B cell (primary cell): ENCODE data around the gene DNASE1L2. TPM values are rescaled to one million over a fixed set of nuclear protein-coding genes. Genes with fewer than 3 reads are reported as not detected.

Source experiments
- ATAC-seq: fragments of 200-7000 bp; cut with Tn5 transposase; one replicate; pipeline ENCODE4 v1.10.0; 2021; ENCODE audit warnings: low read depth, mild to moderate bottlenecking, moderate number of reproducible peaks, moderate library complexity
- CTCF ChIA-PET: fragments of 350-600 bp; sonication (Branson Sonifier 250); formaldehyde crosslinking; loops from one replicate; lab custom pipeline; 2021; ENCODE audit warnings: antibody characterized with exemption, inconsistent platforms; lab: Charles Lee
- POLR2A ChIA-PET: fragments of 350-600 bp; sonication (Branson Sonifier 250); formaldehyde crosslinking; loops from one replicate; lab custom pipeline; 2021; ENCODE audit warnings: antibody characterized with exemption; lab: Charles Lee
- DNase-seq: peaks from one replicate; pipeline ENCODE4 v3.0.0; 2013
- H2AFZ ChIP-seq: 2 replicates; pipeline ENCODE4 v1.6.1; 2012; ENCODE audit warnings: mild to moderate bottlenecking, low read depth, low read length; ENCODE audit not compliant: insufficient read depth, poor library complexity, severe bottlenecking
- H3K27ac ChIP-seq, 2 donors: 1 replicate in 1 of 2; 2 replicates in 1 of 2; pipeline ENCODE4 v1.5.1; 2012 to 2013; ENCODE audit warnings: low read length in 2 of 2, mild to moderate bottlenecking in 2 of 2, moderate library complexity in 1 of 2
- H3K27me3 ChIP-seq, 4 experiments: fragments of 200-600 bp in 1 of 4; sonication (generic) in 1 of 4; replicated peaks in 1 of 4; 1 replicate in 2 of 4; 2 replicates in 2 of 4; pipeline versions ENCODE4 v1.6.1 to v1.7.0; 2013 to 2016; ENCODE audit warnings: low read length in 3 of 4, mild to moderate bottlenecking in 2 of 4, mixed read lengths in 1 of 4, moderate library complexity in 1 of 4; ENCODE audit not compliant: insufficient read depth in 4 of 4, control insufficient read depth in 3 of 4; ENCODE audit errors: control extremely low read depth in 1 of 4
- H3K36me3 ChIP-seq, 2 experiments: replicated peaks in 1 of 2; 1 replicate in 1 of 2; 2 replicates in 1 of 2; pipeline versions ENCODE4 v1.6.1 to v1.7.1; 2013; ENCODE audit warnings: low read length in 1 of 2; ENCODE audit not compliant: insufficient read depth in 2 of 2, control insufficient read depth in 1 of 2; ENCODE audit errors: control extremely low read depth in 1 of 2, extremely low read depth in 1 of 2
- H3K4me1 ChIP-seq, 2 donors: fragments of 200-600 bp in 1 of 2; sonication (generic) in 1 of 2; 1 replicate in 1 of 2; 2 replicates in 1 of 2; pipeline versions ENCODE4 v1.5.1 to v1.6.1; 2013 to 2017; ENCODE audit warnings: low read length in 2 of 2; ENCODE audit not compliant: control insufficient read depth in 2 of 2, insufficient read depth in 2 of 2
- H3K4me2 ChIP-seq: replicated peaks from 2 replicates; pipeline ENCODE3; 2012; ENCODE audit warnings: mild to moderate bottlenecking, low read depth, low read length; ENCODE audit not compliant: poor library complexity, severe bottlenecking
- H3K4me3 ChIP-seq, 5 experiments: fragments of 200-600 bp in 1 of 5; sonication (generic) in 1 of 5; 1 replicate in 3 of 5; 2 replicates in 2 of 5; pipeline versions ENCODE4 v1.5.1 to v1.7.0; 2011 to 2016; ENCODE audit warnings: low read length in 4 of 5, mild to moderate bottlenecking in 4 of 5, low read depth in 2 of 5, control low read depth in 1 of 5, moderate library complexity in 1 of 5; ENCODE audit not compliant: insufficient read depth in 1 of 5; ENCODE audit errors: control extremely low read depth in 1 of 5, extremely low read depth in 1 of 5
- H3K79me2 ChIP-seq: fragments of 200-600 bp; sonication (generic); one replicate; pipeline ENCODE4 v1.6.0; 2016; ENCODE audit warnings: low read length; ENCODE audit not compliant: control insufficient read depth, insufficient read depth
- H3K9ac ChIP-seq: fragments of 200-600 bp; sonication (generic); 2 replicates; pipeline ENCODE4 v1.6.1; 2017; ENCODE audit warnings: mild to moderate bottlenecking, low read length, moderate library complexity
- H3K9me3 ChIP-seq, 3 donors: one replicate each; pipeline versions ENCODE4 v1.6.1 to v1.7.1; 2013; ENCODE audit warnings: low read length in 2 of 3; ENCODE audit not compliant: control insufficient read depth in 2 of 3, insufficient read depth in 1 of 3; ENCODE audit errors: control extremely low read depth in 1 of 3
- H4K20me1 ChIP-seq: 2 replicates; pipeline ENCODE4 v1.6.0; 2012; ENCODE audit warnings: mild to moderate bottlenecking, low read length; ENCODE audit not compliant: insufficient read depth, control insufficient read depth, poor library complexity, severe bottlenecking
- H3K27ac Mint-ChIP-seq: one replicate; pipeline ENCODE4 v1.8.0; 2021; ENCODE audit warnings: mixed read lengths
- H3K27me3 Mint-ChIP-seq: one replicate; pipeline ENCODE4 v1.8.0; 2021; ENCODE audit warnings: mixed read lengths
- H3K4me1 Mint-ChIP-seq: one replicate; pipeline ENCODE4 v1.8.0; 2021; ENCODE audit warnings: mixed read lengths
- H3K4me3 Mint-ChIP-seq: one replicate; pipeline ENCODE4 v1.8.0; 2021; ENCODE audit warnings: mixed read lengths
- H3K9me3 Mint-ChIP-seq: one replicate; pipeline ENCODE4 v1.8.0; 2022; ENCODE audit warnings: mixed read lengths; ENCODE audit not compliant: insufficient read depth
- CTCF ChIP-seq: fragments of 200-600 bp; IDR thresholded peaks from one replicate; pipeline ENCODE4 v1.8.0; 2022; ENCODE audit warnings: antibody characterized with exemption, mild to moderate bottlenecking
- EZH2 ChIP-seq: IDR thresholded peaks from 2 replicates; pipeline ENCODE4 v1.6.1; 2012; ENCODE audit warnings: borderline replicate concordance, low read depth, mild to moderate bottlenecking, moderate library complexity, low read length; ENCODE audit not compliant: insufficient read depth, poor library complexity, severe bottlenecking
- WGBS: methylation state at CpG from one replicate; pipeline ENCODE4 v1.1.5; 2013; ENCODE audit warnings: missing lambda C conversion rate; ENCODE audit not compliant: insufficient coverage; 5-methylcytosine and 5-hydroxymethylcytosine counted together
- intact Hi-C: fragments of 100-400 bp; cut with micrococcal nuclease; formaldehyde crosslinking; loops from one replicate; pipeline ENCODE4 v1.10.0; 2022
- polyA minus RNA-seq: library from RNA; depleted of rRNA, polyadenylated mRNA; stranded (reverse); fragments of >200 nt; gene quantifications from 2 replicates; pipeline ENCODE4 v1.2.3, GENCODE V29; 2012
- polyA plus RNA-seq: library from polyadenylated mRNA; depleted of rRNA; stranded (reverse); fragments of >200 nt; gene quantifications from 2 replicates; pipeline ENCODE4 v1.2.3, GENCODE V29; 2012
- total RNA-seq, 2 donors: library from RNA; stranded (reverse); fragments of 120-200 nt in 1 of 2; gene quantifications; 1 replicate in 1 of 2; 2 replicates in 1 of 2; pipeline versions ENCODE4 v1.2.3 to v1.2.4, GENCODE V29; 2013 to 2022

The DNASE1L2 gene
- total RNA-seq, result 1.1 and 1.6 TPM in 2 replicates
- total RNA-seq (2013), result 0.77 TPM
- polyA plus RNA-seq, result 1.6 TPM in 2 replicates
- 0.64 and 1.5 TPM in 2 replicates for polyA minus RNA-seq

DNA sequence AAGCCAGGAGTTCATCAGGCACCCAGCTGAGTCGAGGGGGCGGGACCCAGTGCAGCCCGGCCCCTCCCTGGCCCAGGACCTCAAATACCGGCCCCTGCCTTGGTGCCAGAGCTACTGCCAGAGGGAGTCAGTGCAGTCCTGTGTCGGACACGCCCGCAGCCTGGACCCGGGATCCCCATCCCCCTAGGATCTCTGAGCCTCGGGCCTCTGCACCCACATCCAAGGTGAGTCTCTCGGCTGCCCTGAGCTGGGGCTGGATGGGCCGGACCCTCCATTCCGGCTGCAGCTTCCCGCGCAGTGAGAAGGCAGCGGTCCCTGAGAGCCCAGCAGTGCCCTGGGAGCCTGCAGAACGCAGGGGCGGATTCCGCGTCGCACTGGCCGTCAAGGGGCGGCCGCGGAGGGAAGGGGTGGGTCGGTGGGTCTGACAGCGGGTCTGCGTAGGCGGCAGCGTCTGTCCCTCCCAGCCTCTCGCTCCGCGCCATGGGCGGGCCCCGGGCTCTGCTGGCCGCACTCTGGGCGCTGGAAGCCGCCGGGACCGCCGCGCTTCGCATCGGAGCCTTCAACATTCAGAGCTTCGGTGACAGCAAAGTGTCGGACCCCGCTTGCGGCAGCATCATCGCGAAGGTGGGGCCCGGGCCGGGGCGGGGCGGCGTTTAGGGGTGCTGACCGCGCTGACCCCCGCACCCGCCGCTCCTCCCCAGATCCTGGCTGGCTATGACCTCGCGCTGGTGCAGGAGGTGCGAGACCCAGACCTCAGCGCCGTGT, at the start of gene DNASE1L2:
TSS of gene DNASE1L2 (plus strand) at position 108 of the 765 bp plus-strand sequence. CDS start at position 481, 373 bp downstream.
- ATAC-seq (no peak), DNase-seq (no peak)
- no peak within 1 kb of the TSS for H3K27ac ChIP-seq
- peaks cover 0 to 27% (median 11%) of the 10 kb centered on the region in 4 experiments for H3K27me3 ChIP-seq
- H3K4me2 ChIP-seq, result peak within 1 kb of the TSS; percentile 37
- peaks cover 3% of the 10 kb centered on the region for H3K27me3 Mint-ChIP-seq
- no peak within 1 kb of the TSS for H3K4me3 ChIP-seq
- H3K9me3 Mint-ChIP-seq, result no peaks in the 10 kb centered on the region
- H3K4me3 Mint-ChIP-seq, result no peak within 1 kb of the TSS
- H3K9ac ChIP-seq, result no peak within 1 kb of the TSS
- no peak within 1 kb of the TSS for H3K27ac Mint-ChIP-seq
- peaks cover 12 to 15% of the 10 kb centered on the region in 2 donors for H3K4me1 ChIP-seq
- CTCF ChIA-PET, result no interaction called here
- H3K4me1 Mint-ChIP-seq, result peaks cover 1% of the 10 kb centered on the region
- H2AFZ ChIP-seq, result no peak within 1 kb of the TSS
- H3K36me3 ChIP-seq, result peaks cover 0 to 37% of the 10 kb centered on the region in 2 experiments
- TF ChIP-seq EZH2, result no peak
- no peak for TF ChIP-seq CTCF
- POLR2A ChIA-PET, result interaction anchor here (0.6 to 1.4 kb wide), 2 partner anchors 15 to 18 kb away, joined by 4 to 6 read pairs; partner anchors contain the start of gene ECI1
- intact Hi-C loops, result no loop called here
- WGBS, result 24% methylated on average over 64 of the region's 64 CpGs
- H4K20me1 ChIP-seq, result peaks cover 14% of the 10 kb centered on the region
- H3K79me2 ChIP-seq, result no peaks in the 10 kb centered on the region
- peaks cover 0 to 5% (median 0%) of the 10 kb centered on the region in 3 donors for H3K9me3 ChIP-seq

- WGBS, result 94% methylated on average over 20 of the region's 20 CpGs
- H4K20me1 ChIP-seq, result no peaks in the 10 kb centered on the region
- Mint-ChIP-seq H3K4me3 (no peak overlapping the region), H3K27me3 (no peaks in the 10 kb centered on the region), H3K27ac (no peak overlapping the region), H3K4me1 (peaks cover 7% of the 10 kb centered on the region), H3K9me3 (no peaks in the 10 kb centered on the region)
- H3K79me2 ChIP-seq, result no peaks in the 10 kb centered on the region
- POLR2A ChIA-PET, result no interaction called here
- no peak overlapping the region for H3K4me3 ChIP-seq
- H3K36me3 ChIP-seq, result no peaks in the 10 kb centered on the region
- H3K4me2 ChIP-seq, result no peak overlapping the region
- ATAC-seq, result no peak
- H3K9me3 ChIP-seq, result no peaks in the 10 kb centered on the region
- no peak overlapping the region for H3K27ac ChIP-seq
- TF ChIP-seq EZH2, result no peak
- TF ChIP-seq CTCF, result no peak
- no peak overlapping the region for H3K9ac ChIP-seq
- no peaks in the 10 kb centered on the region for H3K27me3 ChIP-seq
- no peak for DNase-seq
- intact Hi-C loops, result no loop called here
- H2AFZ ChIP-seq, result no peak overlapping the region
- CTCF ChIA-PET, result no interaction called here
- no peaks in the 10 kb centered on the region for H3K4me1 ChIP-seq
These were observed 49.7 kb upstream of the DNASE1L2 start for GRCh38 chr16:2186505-2186904.
